GM18517 (cell line): Measurements from ENCODE around the gene SMIM3.
"Not testable (repeated sequence)": the region's sequence is repeated elsewhere in the genome, so short reads cannot be mapped to it uniquely, and the experiment has no call there.

Experiments used
- ATAC-seq: cut with Tn5 transposase; IDR thresholded peaks from one replicate; pipeline ENCODE4 v1.9.1; 2021; ENCODE audit warnings: mild to moderate bottlenecking, moderate library complexity; ENCODE audit not compliant: unreplicated experiment

Gene SMIM3

GRCh38 chr5:150793423-150793888, 14.9 kb downstream of the SMIM3 start:
- not testable (repeated sequence) for ATAC-seq

- ATAC-seq, result no peak
Observed at GRCh38 chr5:150794927-150795326, 16.4 kb downstream of the SMIM3 start.

GRCh38 chr5:150797384-150797783, 18.8 kb downstream of the SMIM3 start:
- ATAC-seq, result no peak

- peak; percentile 76 for ATAC-seq
Observed at GRCh38 chr5:150801117-150801927, 22.8 kb downstream of the SMIM3 start.

GRCh38 chr5:150804388-150804787, 25.8 kb downstream of the SMIM3 start:
- no peak for ATAC-seq

- ATAC-seq, result no peak
Observed at GRCh38 chr5:150809363-150809762, 30.8 kb downstream of the SMIM3 start.

GRCh38 chr5:150815010-150815409, 36.5 kb downstream of the SMIM3 start:
- ATAC-seq, result no peak

- ATAC-seq, result no peak
Observed at GRCh38 chr5:150816946-150817345, 38.4 kb downstream of the SMIM3 start.

- no peak for ATAC-seq
Observed at GRCh38 chr5:150829744-150830143, 51.2 kb downstream of the SMIM3 start.

GRCh38 chr5:150831821-150832220, 53.3 kb downstream of the SMIM3 start:
- not testable (repeated sequence) for ATAC-seq

- ATAC-seq, result no peak
Observed at GRCh38 chr5:150836064-150836463, 57.5 kb downstream of the SMIM3 start.

GRCh38 chr5:150836703-150837102, 58.1 kb downstream of the SMIM3 start:
- no peak for ATAC-seq

GRCh38 chr5:150845185-150845859, 66.8 kb downstream of the SMIM3 start:
- ATAC-seq, result not testable (repeated sequence)

GRCh38 chr5:150846308-150846653, 67.7 kb downstream of the SMIM3 start, which contains the start of gene IRGM:
Gene IRGM, plus strand, starts transcription at chr5:150846521. Its CDS starts 1,603 bp downstream, at chr5:150848124.
- ATAC-seq, result not testable (repeated sequence)
